Vagina (tissue), 2 donors: ENCODE results near the gene STARD3NL.

Experiments
- CTCF ChIP-seq, 3 experiments: fragments of 450-650 bp in 2 of 3; fragments of 200-600 bp in 1 of 3; sonication (generic) in 1 of 3; IDR thresholded peaks; one replicate each; pipeline ENCODE4 v1.5.1; 2017 to 2019; ENCODE audit warnings: antibody characterized with exemption in 3 of 3, mild to moderate bottlenecking in 2 of 3, moderate library complexity in 2 of 3
- POLR2AphosphoS5 ChIP-seq, 2 donors: sonication (generic); formaldehyde crosslinking; IDR thresholded peaks; one replicate each; pipeline ENCODE4 v1.9.0; 2017; ENCODE audit warnings: antibody characterized with exemption in 2 of 2, mild to moderate bottlenecking in 2 of 2, low read depth in 1 of 2; ENCODE audit not compliant: insufficient read depth in 1 of 2

GRCh38 chr7:38217672-38218071 is 39.6 kb downstream of the STARD3NL start:
- TF ChIP-seq CTCF (IDR thresholded peaks at IDR 0.05) (no peak), POLR2AphosphoS5 (IDR thresholded peaks at IDR 0.05; ENCODE audit: insufficient read depth in 1 of 2, low read depth in 1 of 2) (no peak)
